Tibial nerve (tissue), 4 donors: ENCODE results near the gene GABRB1.

ENCODE experiments used
- CTCF ChIP-seq, 5 experiments: fragments of 200-600 bp in 3 of 5; fragments of 450-650 bp in 2 of 5; sonication (generic) in 3 of 5; IDR thresholded peaks; one replicate each; pipeline ENCODE4 v1.5.1; 2016 to 2019; ENCODE audit warnings: antibody characterized with exemption in 5 of 5, mild to moderate bottlenecking in 3 of 5, moderate library complexity in 2 of 5
- EP300 ChIP-seq, 2 donors: sonication (generic); formaldehyde crosslinking; IDR thresholded peaks; one replicate each; pipeline ENCODE4 v1.6.1; 2017; ENCODE audit warnings: antibody characterized with exemption in 2 of 2, mild to moderate bottlenecking in 1 of 2
- POLR2A ChIP-seq, 2 donors: fragments of 450-650 bp; IDR thresholded peaks; one replicate each; pipeline ENCODE4 v1.6.1; 2017; ENCODE audit warnings: antibody characterized with exemption in 2 of 2, mild to moderate bottlenecking in 2 of 2, moderate library complexity in 2 of 2

DNA sequence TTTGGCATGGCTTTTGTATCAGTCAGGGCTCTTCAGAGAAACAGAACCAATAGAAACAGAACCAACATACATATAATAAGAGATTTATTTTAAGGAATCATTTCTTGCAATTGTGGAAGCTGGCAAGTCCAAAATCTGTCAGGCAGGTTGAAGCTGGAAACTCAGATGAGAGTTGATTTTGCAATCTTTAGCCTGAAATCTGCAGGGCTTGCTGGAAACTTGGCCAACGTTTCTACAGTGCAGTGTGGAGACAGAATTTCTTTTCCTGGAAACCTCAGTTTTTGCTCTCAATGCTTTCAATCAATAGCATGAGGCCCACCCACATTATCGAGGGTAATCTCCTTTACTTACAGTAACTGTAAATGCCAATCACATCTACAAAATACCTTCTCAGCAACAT is 386.8 kb downstream of the GABRB1 start:
- no peak for TF ChIP-seq POLR2A (IDR thresholded peaks at IDR 0.05)
- no peak for TF ChIP-seq CTCF (IDR thresholded peaks at IDR 0.05)
- TF ChIP-seq EP300 (IDR thresholded peaks at IDR 0.05) = no peak
